BE2C (cell line): ENCODE data around the gene EXTL1.

Experiments used
- DNase-seq: peaks from one replicate; pipeline ENCODE4 v3.0.0-alpha.2; 2020
- H3K27me3 ChIP-seq: fragments of 250-450 bp; sonication (Bioruptor Pico); 2 replicates; pipeline ENCODE4 v1.5.1; 2020; ENCODE audit warnings: mild to moderate bottlenecking
- H3K36me3 ChIP-seq: fragments of 250-450 bp; sonication (Bioruptor Pico); 2 replicates; pipeline ENCODE4 v1.5.1; 2020; ENCODE audit warnings: mild to moderate bottlenecking
- H3K4me1 ChIP-seq: fragments of 250-450 bp; sonication (Bioruptor Pico); 2 replicates; pipeline ENCODE4 v1.5.1; 2020
- H3K4me3 ChIP-seq: 2 replicates; pipeline ENCODE4 v1.5.1; 2011; ENCODE audit warnings: low read depth, low read length
- H3K9me3 ChIP-seq: fragments of 250-450 bp; sonication (Bioruptor Pico); 2 replicates; pipeline ENCODE4 v1.5.1; 2020
- TF ChIP-seq, protein P1 (sequence below): IDR thresholded peaks from 2 replicates; pipeline ENCODE4 v1.5.1; 2012; ENCODE audit warnings: mild to moderate bottlenecking, low read depth, low read length

The EXTL1 gene

DNA sequence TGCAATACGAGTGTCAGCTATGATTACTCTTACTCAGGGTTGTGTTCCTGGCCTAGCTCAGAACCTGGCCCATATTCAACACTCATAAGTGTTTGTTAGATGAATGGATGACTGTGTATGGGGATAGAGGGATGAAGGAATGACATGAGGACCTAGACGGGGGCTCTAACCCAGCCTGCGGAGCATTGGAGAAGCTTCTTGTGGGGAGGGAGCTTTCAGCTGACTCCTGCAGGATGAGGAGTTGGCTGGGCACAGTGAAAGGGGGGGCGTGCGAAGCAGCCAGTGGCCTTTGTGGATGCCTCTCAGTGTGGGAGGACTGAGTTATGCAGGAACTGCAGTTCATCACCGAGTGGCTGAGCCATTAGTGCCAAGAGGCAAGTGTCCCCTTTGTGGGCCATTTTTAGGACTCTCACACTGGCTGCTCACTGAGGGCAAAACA, 1.2 kb upstream of the EXTL1 start:
- H3K4me1 ChIP-seq, result no peaks in the 10 kb centered on the region
- DNase-seq, result no peak

DNA sequence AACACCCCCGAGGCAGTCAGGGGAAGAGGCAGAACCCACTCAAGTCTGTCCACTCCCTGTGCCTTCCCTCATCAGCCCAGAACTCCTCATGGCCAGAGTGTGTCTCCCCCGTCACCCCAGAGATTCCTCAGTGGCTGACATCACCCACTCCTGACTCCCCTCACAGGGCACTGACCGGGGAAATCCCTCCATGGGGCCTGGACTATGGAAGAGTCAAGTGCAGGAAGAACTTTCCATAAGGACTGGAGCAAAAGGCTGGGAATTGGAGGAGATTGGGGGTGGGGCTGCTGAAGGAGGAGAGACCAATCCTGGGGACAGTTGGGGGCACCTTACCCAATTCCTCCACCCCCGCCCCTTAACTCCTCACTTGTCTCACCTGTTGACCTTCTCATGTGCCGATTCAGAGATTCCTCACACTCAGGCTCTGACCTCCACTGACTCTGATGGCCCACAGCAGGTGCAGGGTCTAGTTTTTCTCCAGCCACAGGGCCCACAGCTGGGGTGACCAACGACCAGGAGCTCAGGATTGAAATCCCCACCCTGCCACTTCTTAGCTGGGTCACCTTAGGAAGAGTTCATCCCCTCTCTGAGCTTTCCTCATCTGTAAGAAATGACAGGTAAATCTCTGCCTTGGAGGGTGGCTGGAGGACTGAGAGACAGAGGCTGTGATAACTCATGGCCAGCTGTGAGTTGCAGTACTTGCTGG, 481 bp upstream of the EXTL1 start:
- TF ChIP-seq, protein P1, sequence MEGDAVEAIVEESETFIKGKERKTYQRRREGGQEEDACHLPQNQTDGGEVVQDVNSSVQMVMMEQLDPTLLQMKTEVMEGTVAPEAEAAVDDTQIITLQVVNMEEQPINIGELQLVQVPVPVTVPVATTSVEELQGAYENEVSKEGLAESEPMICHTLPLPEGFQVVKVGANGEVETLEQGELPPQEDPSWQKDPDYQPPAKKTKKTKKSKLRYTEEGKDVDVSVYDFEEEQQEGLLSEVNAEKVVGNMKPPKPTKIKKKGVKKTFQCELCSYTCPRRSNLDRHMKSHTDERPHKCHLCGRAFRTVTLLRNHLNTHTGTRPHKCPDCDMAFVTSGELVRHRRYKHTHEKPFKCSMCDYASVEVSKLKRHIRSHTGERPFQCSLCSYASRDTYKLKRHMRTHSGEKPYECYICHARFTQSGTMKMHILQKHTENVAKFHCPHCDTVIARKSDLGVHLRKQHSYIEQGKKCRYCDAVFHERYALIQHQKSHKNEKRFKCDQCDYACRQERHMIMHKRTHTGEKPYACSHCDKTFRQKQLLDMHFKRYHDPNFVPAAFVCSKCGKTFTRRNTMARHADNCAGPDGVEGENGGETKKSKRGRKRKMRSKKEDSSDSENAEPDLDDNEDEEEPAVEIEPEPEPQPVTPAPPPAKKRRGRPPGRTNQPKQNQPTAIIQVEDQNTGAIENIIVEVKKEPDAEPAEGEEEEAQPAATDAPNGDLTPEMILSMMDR, result no peak
- DNase-seq, result no peak
- Histone ChIP-seq H3K36me3 (no peaks in the 10 kb centered on the region), H3K9me3 (no peaks in the 10 kb centered on the region), H3K4me3 (no peak overlapping the region), H3K27me3 (no peaks in the 10 kb centered on the region), H3K4me1 (no peaks in the 10 kb centered on the region)

More for the DNA sequence above, 1.2 kb upstream of the EXTL1 start:
- H3K36me3 ChIP-seq, result no peaks in the 10 kb centered on the region
- H3K4me3 ChIP-seq, result no peak overlapping the region
- no peaks in the 10 kb centered on the region for H3K27me3 ChIP-seq
- no peaks in the 10 kb centered on the region for H3K9me3 ChIP-seq
- TF ChIP-seq, protein P1, result no peak

DNA sequence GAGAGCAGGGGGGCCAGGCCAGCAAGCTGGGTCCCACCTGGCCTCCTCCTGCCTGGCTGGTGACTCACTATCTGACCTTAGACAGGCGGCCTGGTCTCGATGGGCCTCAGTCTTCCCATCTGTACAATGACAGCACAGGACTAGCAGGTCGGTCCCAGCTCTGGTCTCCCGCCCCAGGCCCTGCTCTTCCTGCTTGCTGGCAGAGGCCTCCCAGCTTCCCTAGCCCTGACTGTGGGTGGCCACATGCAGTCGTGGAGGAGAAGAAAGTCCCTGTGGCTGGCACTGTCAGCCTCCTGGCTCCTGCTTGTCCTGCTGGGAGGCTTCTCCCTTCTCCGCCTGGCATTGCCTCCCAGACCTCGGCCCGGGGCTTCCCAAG, 817 bp downstream of the EXTL1 start:
- Histone ChIP-seq H3K4me1 (no peaks in the 10 kb centered on the region), H3K4me3 (no peak overlapping the region), H3K36me3 (no peaks in the 10 kb centered on the region), H3K9me3 (no peaks in the 10 kb centered on the region), H3K27me3 (no peaks in the 10 kb centered on the region)
- TF ChIP-seq, protein P1, result no peak
- DNase-seq, result no peak

DNA sequence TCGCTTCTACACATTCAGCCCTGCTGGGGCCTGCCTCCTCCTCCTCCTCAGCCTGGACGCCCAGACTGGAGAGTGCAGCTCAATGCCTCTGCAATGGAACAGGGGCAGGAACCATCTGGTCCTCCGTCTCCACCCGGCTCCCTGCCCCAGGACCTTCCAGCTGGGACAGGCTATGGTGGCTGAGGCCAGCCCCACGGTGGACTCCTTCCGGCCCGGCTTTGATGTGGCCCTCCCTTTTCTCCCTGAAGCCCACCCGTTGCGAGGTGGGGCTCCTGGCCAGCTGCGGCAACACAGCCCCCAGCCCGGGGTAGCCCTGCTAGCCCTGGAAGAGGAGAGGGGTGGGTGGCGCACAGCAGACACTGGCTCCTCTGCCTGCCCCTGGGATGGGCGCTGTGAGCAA, 1.4 kb downstream of the EXTL1 start:
- Histone ChIP-seq H3K4me3 (no peak overlapping the region), H3K4me1 (no peaks in the 10 kb centered on the region), H3K27me3 (no peaks in the 10 kb centered on the region), H3K9me3 (no peaks in the 10 kb centered on the region), H3K36me3 (no peaks in the 10 kb centered on the region)
- DNase-seq, result no peak
- TF ChIP-seq, protein P1, result no peak

DNA sequence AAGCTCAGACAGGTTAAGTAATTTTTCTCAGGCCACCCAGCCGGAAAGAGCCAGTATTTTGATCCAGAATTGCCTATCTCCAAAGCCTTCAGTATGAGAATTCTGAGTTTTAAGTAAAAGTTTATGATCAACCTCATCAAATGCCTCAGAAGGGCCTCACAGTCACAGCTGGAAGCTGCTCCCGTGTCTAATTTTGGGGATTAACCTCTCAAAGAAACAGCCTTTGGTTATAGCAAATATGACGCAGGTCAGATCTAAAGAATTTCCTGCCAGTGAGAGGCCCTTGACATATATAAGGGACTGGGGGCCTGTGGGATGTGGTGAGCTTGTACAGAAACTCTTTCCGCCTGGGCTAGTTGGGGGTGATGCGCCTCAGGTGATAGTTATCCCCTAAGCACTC, 2.3 kb downstream of the EXTL1 start:
- DNase-seq, result no peak
- no peaks in the 10 kb centered on the region for H3K36me3 ChIP-seq
- H3K4me1 ChIP-seq, result no peaks in the 10 kb centered on the region
- H3K4me3 ChIP-seq, result no peak overlapping the region
- H3K9me3 ChIP-seq, result no peaks in the 10 kb centered on the region
- no peaks in the 10 kb centered on the region for H3K27me3 ChIP-seq
- TF ChIP-seq, protein P1, result no peak

DNA sequence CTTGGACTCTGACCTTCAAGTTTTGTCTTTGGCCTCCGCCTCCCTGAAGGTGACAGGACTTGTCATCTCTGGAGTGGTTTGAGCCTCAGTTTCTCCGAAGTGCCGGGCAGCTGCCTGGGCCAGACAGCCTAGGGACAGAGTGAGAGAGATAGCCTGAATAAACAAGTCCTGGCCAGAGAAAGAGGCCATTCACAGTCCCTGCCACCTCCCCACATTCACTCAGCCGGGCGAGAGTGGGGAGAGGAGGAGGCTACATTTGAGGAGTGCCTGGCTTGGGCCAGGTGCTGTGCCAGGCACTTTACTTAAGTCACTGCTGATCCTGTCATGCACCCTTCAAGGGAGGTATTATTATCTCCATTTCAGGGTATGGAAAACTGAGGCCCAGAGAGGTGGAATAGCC, 3.5 kb downstream of the EXTL1 start:
- H3K9me3 ChIP-seq, result no peaks in the 10 kb centered on the region
- no peak overlapping the region for H3K4me3 ChIP-seq
- TF ChIP-seq, protein P1, result no peak
- no peak for DNase-seq
- H3K27me3 ChIP-seq, result no peaks in the 10 kb centered on the region
- no peaks in the 10 kb centered on the region for H3K36me3 ChIP-seq
- no peaks in the 10 kb centered on the region for H3K4me1 ChIP-seq
